WI38 (cell line): Measurements from ENCODE around the gene SLCO1C1.

Source experiments
- H3K4me3 ChIP-seq: 2 replicates; pipeline ENCODE4 v1.5.1; 2011; ENCODE audit warnings: low read depth, mild to moderate bottlenecking, control low read depth, low read length
- TF ChIP-seq, protein P1 (sequence below): IDR thresholded peaks from 2 replicates; pipeline ENCODE4 v1.5.1; 2012; ENCODE audit warnings: low read depth, mild to moderate bottlenecking, control low read depth, low read length

The SLCO1C1 gene

DNA sequence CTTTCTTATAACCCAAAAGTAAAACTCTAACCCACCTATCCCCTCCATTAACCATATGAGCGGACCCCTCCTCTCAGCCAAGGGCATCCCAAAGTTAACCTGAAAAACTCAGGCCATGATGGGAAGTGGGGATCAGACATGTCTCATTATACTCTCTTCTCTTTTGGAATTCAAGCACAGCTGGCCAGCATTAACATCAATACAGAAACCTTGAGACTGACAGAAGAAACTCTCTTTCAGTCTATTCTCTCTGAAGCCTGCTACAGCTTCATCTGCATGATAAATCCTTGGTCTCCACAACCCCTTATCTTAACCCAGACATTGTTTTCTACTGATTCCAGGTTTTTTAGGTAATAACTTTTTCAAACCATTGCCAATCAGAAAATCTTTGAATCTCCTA lies 97.8 kb downstream of the SLCO1C1 start:
- no peak overlapping the region for H3K4me3 ChIP-seq
- TF ChIP-seq, protein P1, sequence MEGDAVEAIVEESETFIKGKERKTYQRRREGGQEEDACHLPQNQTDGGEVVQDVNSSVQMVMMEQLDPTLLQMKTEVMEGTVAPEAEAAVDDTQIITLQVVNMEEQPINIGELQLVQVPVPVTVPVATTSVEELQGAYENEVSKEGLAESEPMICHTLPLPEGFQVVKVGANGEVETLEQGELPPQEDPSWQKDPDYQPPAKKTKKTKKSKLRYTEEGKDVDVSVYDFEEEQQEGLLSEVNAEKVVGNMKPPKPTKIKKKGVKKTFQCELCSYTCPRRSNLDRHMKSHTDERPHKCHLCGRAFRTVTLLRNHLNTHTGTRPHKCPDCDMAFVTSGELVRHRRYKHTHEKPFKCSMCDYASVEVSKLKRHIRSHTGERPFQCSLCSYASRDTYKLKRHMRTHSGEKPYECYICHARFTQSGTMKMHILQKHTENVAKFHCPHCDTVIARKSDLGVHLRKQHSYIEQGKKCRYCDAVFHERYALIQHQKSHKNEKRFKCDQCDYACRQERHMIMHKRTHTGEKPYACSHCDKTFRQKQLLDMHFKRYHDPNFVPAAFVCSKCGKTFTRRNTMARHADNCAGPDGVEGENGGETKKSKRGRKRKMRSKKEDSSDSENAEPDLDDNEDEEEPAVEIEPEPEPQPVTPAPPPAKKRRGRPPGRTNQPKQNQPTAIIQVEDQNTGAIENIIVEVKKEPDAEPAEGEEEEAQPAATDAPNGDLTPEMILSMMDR = no peak

DNA sequence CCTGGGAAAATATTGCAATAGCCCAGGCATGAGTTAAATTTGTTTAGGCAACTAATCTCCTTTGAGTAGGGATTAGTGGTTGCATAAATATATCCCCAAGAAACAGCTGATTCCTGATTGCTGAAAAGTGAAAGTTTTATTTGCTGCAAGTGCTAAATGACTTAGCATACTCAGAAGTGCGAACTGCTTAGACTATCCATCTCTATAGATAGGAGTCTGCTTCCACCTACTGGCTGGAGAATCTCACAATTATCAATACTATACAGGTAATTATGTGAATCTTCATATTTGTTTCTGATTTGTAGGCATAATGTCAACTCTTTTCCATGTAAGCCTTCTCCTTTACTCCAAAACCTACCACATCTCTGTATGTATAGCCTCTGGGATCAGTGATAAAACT lies 103.4 kb downstream of the SLCO1C1 start:
- TF ChIP-seq, protein P1 = no peak
- H3K4me3 ChIP-seq = no peak overlapping the region

DNA sequence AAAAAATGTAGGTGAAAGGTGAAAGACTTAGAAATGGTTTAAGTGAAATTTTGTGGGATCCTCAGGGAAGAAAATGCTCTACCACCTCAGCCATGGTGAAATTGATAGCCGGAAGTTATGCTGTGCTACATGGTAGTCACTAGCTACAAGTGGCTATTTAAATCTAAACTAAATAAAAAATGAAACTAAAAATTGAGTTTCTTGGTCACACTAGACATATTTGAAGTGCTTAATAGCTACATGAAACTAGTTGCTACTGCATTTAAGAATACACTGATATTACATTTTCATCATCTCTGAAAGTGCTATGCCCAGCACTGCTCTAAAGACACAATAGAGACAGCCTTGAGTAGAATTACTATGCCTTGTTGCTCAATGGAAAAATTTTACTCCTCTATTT lies 105.0 kb downstream of the SLCO1C1 start:
- TF ChIP-seq, protein P1 = no peak
- H3K4me3 ChIP-seq = no peak overlapping the region

DNA sequence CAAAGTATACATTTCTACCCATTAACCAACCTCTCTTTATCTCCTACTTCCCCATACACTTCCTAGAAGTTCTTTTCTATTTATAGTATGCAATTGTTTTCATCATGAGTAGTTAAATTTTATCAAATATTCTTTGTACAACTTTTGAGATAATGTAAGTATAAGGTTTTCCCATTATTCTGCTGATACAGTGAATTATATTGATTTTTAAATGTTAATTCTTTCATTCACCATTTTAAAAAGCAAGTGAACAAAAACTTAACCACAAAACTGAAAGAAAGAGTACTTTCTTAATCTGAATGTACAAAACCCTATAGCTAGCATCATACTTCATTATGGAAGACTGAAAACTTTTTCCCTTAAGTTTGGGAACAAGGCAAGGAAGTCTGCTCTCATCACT lies 105.9 kb downstream of the SLCO1C1 start:
- TF ChIP-seq, protein P1 = no peak
- H3K4me3 ChIP-seq = no peak overlapping the region
